HEK293 (cell line): ENCODE data around the gene SERPINA1.

Experiments used
- CTCF ChIA-PET: fragments of 350-600 bp; formaldehyde crosslinking; extraction: SDS; loops from one replicate; lab custom pipeline; 2021; ENCODE audit warnings: antibody characterized with exemption; lab: Yijun Ruan, JAX
- POLR2A ChIA-PET: fragments of 300-600 bp; formaldehyde crosslinking; extraction: SDS; loops from one replicate; lab custom pipeline; 2020; ENCODE audit warnings: antibody characterized with exemption, inconsistent platforms; lab: Yijun Ruan, JAX
- H3K27ac ChIP-seq: fragments of 200-500 bp; sonication (Bioruptor generic); 2 replicates; pipeline ENCODE4 v1.5.1; 2014; ENCODE audit warnings: low read depth, low read length, control low read depth, inconsistent platforms; ENCODE audit errors: extremely low read depth
- H3K36me3 ChIP-seq, 2 experiments: fragments of 200-500 bp in 1 of 2; sonication (Bioruptor generic) in 1 of 2; 1 replicate in 1 of 2; 2 replicates in 1 of 2; pipeline ENCODE4 v1.5.1; 2014 to 2017; ENCODE audit warnings: inconsistent platforms in 2 of 2, low read length in 2 of 2; ENCODE audit not compliant: control insufficient read depth in 2 of 2, insufficient read depth in 1 of 2
- H3K4me1 ChIP-seq: fragments of 200-500 bp; sonication (Bioruptor generic); 2 replicates; pipeline ENCODE4 v1.5.1; 2014; ENCODE audit warnings: mild to moderate bottlenecking, low read length, inconsistent platforms; ENCODE audit not compliant: control insufficient read depth, insufficient read depth
- H3K4me3 ChIP-seq: 2 replicates; pipeline ENCODE4 v1.5.1; 2011; ENCODE audit warnings: low read depth, mild to moderate bottlenecking, control low read depth, low read length, moderate library complexity
- H3K9me3 ChIP-seq: fragments of 200-500 bp; sonication (Bioruptor generic); 2 replicates; pipeline ENCODE4 v1.5.1; 2014; ENCODE audit warnings: low read depth, low read length, inconsistent platforms; ENCODE audit not compliant: control insufficient read depth, insufficient read depth
- GFI1B ChIP-seq: fragments of 450-650 bp; formaldehyde crosslinking; IDR thresholded peaks from 2 replicates; pipeline ENCODE4 v1.5.1; 2016; ENCODE audit warnings: missing biosample characterization, missing genetic modification characterization
- GLI4 ChIP-seq: fragments of 450-650 bp; formaldehyde crosslinking; IDR thresholded peaks from 2 replicates; pipeline ENCODE4 v1.5.1; 2016; ENCODE audit warnings: missing biosample characterization, missing genetic modification characterization
- MEIS1 ChIP-seq: sonication (generic); formaldehyde crosslinking; IDR thresholded peaks from 2 replicates; pipeline ENCODE4 v1.8.1; 2022; ENCODE audit warnings: missing genetic modification reagents, mild to moderate bottlenecking, borderline replicate concordance
- OVOL3 ChIP-seq: fragments of 450-650 bp; formaldehyde crosslinking; IDR thresholded peaks from 2 replicates; pipeline ENCODE4 v1.5.1; 2016; ENCODE audit warnings: missing biosample characterization, missing genetic modification characterization
- TRIM28 ChIP-seq: IDR thresholded peaks from 2 replicates; pipeline ENCODE4 v1.6.1; 2011; ENCODE audit warnings: low read length, control low read depth, borderline replicate concordance
- ZBTB17 ChIP-seq: fragments of 450-650 bp; formaldehyde crosslinking; IDR thresholded peaks from 2 replicates; pipeline ENCODE4 v1.5.1; 2016; ENCODE audit warnings: missing biosample characterization, missing genetic modification characterization
- ZBTB48 ChIP-seq: fragments of 450-650 bp; formaldehyde crosslinking; IDR thresholded peaks from 2 replicates; pipeline ENCODE4 v1.5.1; 2016; ENCODE audit warnings: missing biosample characterization, missing genetic modification characterization
- ZFP3 ChIP-seq: fragments of 450-650 bp; formaldehyde crosslinking; IDR thresholded peaks from 2 replicates; pipeline ENCODE4 v1.5.1; 2016; ENCODE audit warnings: low read depth, missing biosample characterization, missing genetic modification characterization
- ZFP41 ChIP-seq: fragments of 450-650 bp; formaldehyde crosslinking; IDR thresholded peaks from 2 replicates; pipeline ENCODE4 v1.5.1; 2016; ENCODE audit warnings: missing biosample characterization, missing genetic modification characterization, borderline replicate concordance
- ZNF133 ChIP-seq: fragments of 450-650 bp; formaldehyde crosslinking; IDR thresholded peaks from 2 replicates; pipeline ENCODE4 v1.5.1; 2016; ENCODE audit warnings: missing biosample characterization, missing genetic modification characterization
- ZNF16 ChIP-seq: fragments of 450-650 bp; formaldehyde crosslinking; IDR thresholded peaks from 2 replicates; pipeline ENCODE4 v1.5.1; 2016; ENCODE audit warnings: low read depth, missing biosample characterization, missing genetic modification characterization
- ZNF19 ChIP-seq: fragments of 450-650 bp; formaldehyde crosslinking; IDR thresholded peaks from 2 replicates; pipeline ENCODE4; 2016; ENCODE audit warnings: missing biosample characterization, missing genetic modification characterization, low read depth
- ZNF302 ChIP-seq: fragments of 450-650 bp; formaldehyde crosslinking; IDR thresholded peaks from 2 replicates; pipeline ENCODE4 v1.5.1; 2016; ENCODE audit warnings: missing biosample characterization, missing genetic modification characterization, low read depth
- ZNF350 ChIP-seq: fragments of 450-650 bp; formaldehyde crosslinking; IDR thresholded peaks from 2 replicates; pipeline ENCODE4 v1.5.0; 2017; ENCODE audit warnings: missing biosample characterization, mild to moderate bottlenecking, missing genetic modification characterization
- ZNF354C ChIP-seq: fragments of 450-650 bp; formaldehyde crosslinking; IDR thresholded peaks from 2 replicates; pipeline ENCODE4 v1.5.1; 2016; ENCODE audit warnings: missing biosample characterization, missing genetic modification characterization, low read depth, borderline replicate concordance
- ZNF624 ChIP-seq: fragments of 450-650 bp; formaldehyde crosslinking; IDR thresholded peaks from 2 replicates; pipeline ENCODE4 v1.5.1; 2017; ENCODE audit warnings: missing biosample characterization, missing genetic modification characterization
- ZNF692 ChIP-seq: fragments of 450-650 bp; formaldehyde crosslinking; IDR thresholded peaks from 2 replicates; pipeline ENCODE4 v1.5.1; 2016; ENCODE audit warnings: missing biosample characterization, missing genetic modification characterization
- ZNF707 ChIP-seq: fragments of 450-650 bp; formaldehyde crosslinking; IDR thresholded peaks from 2 replicates; pipeline ENCODE4 v1.5.1; 2016; ENCODE audit warnings: missing biosample characterization, missing genetic modification characterization
- ZNF747 ChIP-seq: fragments of 450-650 bp; formaldehyde crosslinking; IDR thresholded peaks from 2 replicates; pipeline ENCODE4 v1.5.1; 2016; ENCODE audit warnings: missing biosample characterization, missing genetic modification characterization
- ZNF76 ChIP-seq: fragments of 450-650 bp; formaldehyde crosslinking; IDR thresholded peaks from 2 replicates; pipeline ENCODE4; 2016; ENCODE audit warnings: low read depth, missing biosample characterization, missing genetic modification characterization, borderline replicate concordance
- ZNF830 ChIP-seq: fragments of 450-650 bp; IDR thresholded peaks from 2 replicates; pipeline ENCODE4 v1.5.0; 2018; ENCODE audit warnings: missing biosample characterization, missing genetic modification characterization, low read depth, mild to moderate bottlenecking, moderate library complexity
- ZSCAN23 ChIP-seq: fragments of 450-650 bp; formaldehyde crosslinking; IDR thresholded peaks from 2 replicates; pipeline ENCODE4 v1.5.1; 2016; ENCODE audit warnings: missing biosample characterization, missing genetic modification characterization
- TF ChIP-seq, protein P1 (sequence below): fragments of 450-650 bp; formaldehyde crosslinking; IDR thresholded peaks from 2 replicates; pipeline ENCODE4 v1.5.1; 2016; ENCODE audit warnings: missing biosample characterization, missing genetic modification characterization
- TF ChIP-seq, protein P2 (sequence below): fragments of 450-650 bp; formaldehyde crosslinking; IDR thresholded peaks from 2 replicates; pipeline ENCODE4 v1.5.1; 2016; ENCODE audit warnings: missing biosample characterization, missing genetic modification characterization

The SERPINA1 gene

GRCh38 chr14:94344389-94344788 lies 44.0 kb downstream of the SERPINA1 start:
- no peak for TF ChIP-seq ZNF76 (tag by site-specific recombination)
- no peak for TF ChIP-seq ZNF354C
- TF ChIP-seq GLI4 (tag by site-specific recombination), result no peak
- TF ChIP-seq ZFP3 (tag by site-specific recombination), result no peak
- POLR2A ChIA-PET, result no interaction called here

DNA sequence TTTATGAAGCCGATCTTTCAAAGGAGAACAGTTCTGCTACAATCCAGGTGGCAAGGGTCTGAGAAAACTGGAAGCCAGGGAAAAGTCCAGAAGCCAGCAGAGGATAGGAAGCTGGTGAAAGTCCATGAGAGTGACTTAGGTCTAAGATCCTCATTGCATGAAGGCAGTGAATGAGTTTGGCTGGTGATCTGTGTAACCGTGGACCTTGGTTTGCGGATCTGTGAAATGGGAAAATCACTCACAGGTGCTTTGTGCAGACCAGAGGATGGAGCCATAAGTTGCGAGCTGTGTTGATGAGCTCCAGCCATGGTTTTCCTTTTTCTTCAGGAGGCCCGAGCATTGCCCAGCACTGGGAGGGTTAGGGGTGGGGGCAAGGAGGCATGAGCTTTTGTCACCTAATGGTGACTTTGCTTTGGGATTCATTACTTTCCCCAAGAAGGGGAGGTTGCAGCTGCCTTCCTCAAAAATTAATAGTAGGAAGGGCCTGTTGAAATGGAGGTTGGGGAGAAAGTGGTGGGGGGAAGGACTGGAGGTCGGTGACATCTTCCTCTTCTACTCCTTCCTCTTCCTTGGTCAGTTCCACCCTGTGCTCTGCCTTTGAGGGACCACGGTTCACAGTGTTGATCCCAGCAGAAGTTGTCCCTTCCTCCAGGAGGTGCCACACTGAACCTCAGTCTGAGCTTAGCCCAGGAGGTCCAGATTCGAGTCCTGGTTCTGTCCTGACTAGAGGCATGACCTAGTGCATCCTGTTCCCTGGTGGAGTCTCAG lies 45.0 kb downstream of the SERPINA1 start:
- no peak overlapping the region for H3K4me3 ChIP-seq
- CTCF ChIA-PET, result interaction anchor here (0.6 kb wide), 1 partner anchor 61 kb away, joined by 3 read pairs; no protein-coding TSS in a partner anchor
- H3K27ac ChIP-seq, result no peak overlapping the region
- H3K4me1 ChIP-seq, result no peaks in the 10 kb centered on the region; the same call in 1 of the 2 replicates
- no peaks in the 10 kb centered on the region for H3K36me3 ChIP-seq
- POLR2A ChIA-PET, result no interaction called here
- H3K9me3 ChIP-seq, result no peaks in the 10 kb centered on the region
- TF ChIP-seq OVOL3 (no peak), ZBTB17 (tag by site-specific recombination) (no peak), ZNF692 (tag by site-specific recombination) (no peak), ZNF350 (tag by site-specific recombination) (no peak), ZNF830 (tag by site-specific recombination) (no peak), ZNF707 (tag by site-specific recombination) (no peak), ZNF133 (tag by site-specific recombination) (no peak), ZBTB48 (tag by site-specific recombination) (no peak), ZNF302 (tag by site-specific recombination) (no peak), ZNF747 (tag by site-specific recombination) (no peak), ZNF624 (tag by site-specific recombination) (no peak), MEIS1 (no peak), ZFP41 (tag by site-specific recombination) (no peak), ZNF19 (tag by site-specific recombination) (no peak), TRIM28 (no peak), GFI1B (tag by site-specific recombination) (no peak), ZNF16 (no peak), ZSCAN23 (tag by site-specific recombination) (no peak)
- TF ChIP-seq, protein P1, sequence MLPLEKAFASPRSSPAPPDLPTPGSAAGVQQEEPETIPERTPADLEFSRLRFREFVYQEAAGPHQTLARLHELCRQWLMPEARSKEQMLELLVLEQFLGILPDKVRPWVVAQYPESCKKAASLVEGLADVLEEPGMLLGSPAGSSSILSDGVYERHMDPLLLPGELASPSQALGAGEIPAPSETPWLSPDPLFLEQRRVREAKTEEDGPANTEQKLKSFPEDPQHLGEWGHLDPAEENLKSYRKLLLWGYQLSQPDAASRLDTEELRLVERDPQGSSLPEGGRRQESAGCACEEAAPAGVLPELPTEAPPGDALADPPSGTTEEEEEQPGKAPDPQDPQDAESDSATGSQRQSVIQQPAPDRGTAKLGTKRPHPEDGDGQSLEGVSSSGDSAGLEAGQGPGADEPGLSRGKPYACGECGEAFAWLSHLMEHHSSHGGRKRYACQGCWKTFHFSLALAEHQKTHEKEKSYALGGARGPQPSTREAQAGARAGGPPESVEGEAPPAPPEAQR (tag by site-specific recombination), result no peak
- TF ChIP-seq, protein P2, sequence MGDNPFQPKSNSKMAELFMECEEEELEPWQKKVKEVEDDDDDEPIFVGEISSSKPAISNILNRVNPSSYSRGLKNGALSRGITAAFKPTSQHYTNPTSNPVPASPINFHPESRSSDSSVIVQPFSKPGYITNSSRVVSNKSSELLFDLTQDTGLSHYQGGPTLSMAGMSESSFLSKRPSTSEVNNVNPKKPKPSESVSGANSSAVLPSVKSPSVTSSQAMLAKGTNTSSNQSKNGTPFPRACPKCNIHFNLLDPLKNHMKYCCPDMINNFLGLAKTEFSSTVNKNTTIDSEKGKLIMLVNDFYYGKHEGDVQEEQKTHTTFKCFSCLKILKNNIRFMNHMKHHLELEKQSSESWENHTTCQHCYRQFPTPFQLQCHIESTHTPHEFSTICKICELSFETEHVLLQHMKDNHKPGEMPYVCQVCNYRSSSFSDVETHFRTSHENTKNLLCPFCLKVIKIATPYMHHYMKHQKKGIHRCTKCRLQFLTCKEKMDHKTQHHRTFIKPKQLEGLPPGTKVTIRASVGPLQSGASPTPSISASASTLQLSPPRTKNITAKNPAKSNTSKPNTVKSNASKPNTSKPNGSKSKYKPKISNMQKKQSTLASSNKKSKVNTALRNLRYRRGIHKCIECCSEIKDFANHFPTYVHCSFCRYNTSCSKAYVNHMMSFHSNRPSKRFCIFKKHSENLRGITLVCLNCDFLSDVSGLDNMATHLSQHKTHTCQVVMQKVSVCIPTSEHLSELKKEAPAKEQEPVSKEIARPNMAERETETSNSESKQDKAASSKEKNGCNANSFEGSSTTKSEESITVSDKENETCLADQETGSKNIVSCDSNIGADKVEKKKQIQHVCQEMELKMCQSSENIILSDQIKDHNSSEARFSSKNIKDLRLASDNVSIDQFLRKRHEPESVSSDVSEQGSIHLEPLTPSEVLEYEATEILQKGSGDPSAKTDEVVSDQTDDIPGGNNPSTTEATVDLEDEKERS, result no peak

More at GRCh38 chr14:94344389-94344788, 44.0 kb downstream of the SERPINA1 start:
- H3K36me3 ChIP-seq, result no peaks in the 10 kb centered on the region
- CTCF ChIA-PET, result interaction anchor here (0.9 kb wide), 1 partner anchor 404 kb away, joined by 4 read pairs; no protein-coding TSS in a partner anchor
- H3K27ac ChIP-seq, result no peak overlapping the region
- no peaks in the 10 kb centered on the region; the same call in 1 of the 2 replicates for H3K4me1 ChIP-seq
- H3K9me3 ChIP-seq, result no peaks in the 10 kb centered on the region
- H3K4me3 ChIP-seq, result no peak overlapping the region
